Measurements from ENCODE around the gene PWWP2B. TPM values are rescaled to one million over a fixed set of nuclear protein-coding genes. Genes with fewer than 3 reads are reported as not detected.

The PWWP2B gene
- total and polyA plus RNA-seq, 9 of the 15 experiments (the other 6 are each of a cell fraction or from before 2014, with no cell fraction given): 0.07 to 9.2 (median 1.6) TPM; not detected in 1

DNA sequence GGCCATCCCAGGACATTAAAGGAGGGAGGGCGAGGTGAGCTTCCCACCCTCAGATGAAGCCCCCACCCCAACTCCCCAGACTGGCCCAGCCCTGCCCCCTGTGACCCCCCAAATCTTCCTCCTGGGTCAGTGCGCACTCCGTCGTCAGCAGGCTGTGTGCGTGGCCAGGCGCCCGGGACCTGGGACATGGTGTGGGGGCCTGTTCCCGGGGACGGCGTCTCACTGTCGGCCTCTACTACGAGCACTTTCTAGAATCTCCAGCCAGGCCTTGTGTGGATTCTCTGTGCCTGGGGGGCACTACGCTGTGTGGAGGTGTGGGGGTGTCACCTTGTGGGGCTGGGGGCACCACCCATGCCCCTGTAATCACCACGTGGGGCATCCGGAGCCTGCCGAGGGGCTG, 9.8 kb downstream of the PWWP2B start:
- Histone ChIP-seq H3K4me2 (ENCODE audit: insufficient read depth, low read length) (no peak overlapping the region), H3K9me1 (ENCODE audit: control insufficient read depth, insufficient read depth, low read length) (no peaks in the 10 kb centered on the region), H3K9me3 (replicated peaks; ENCODE audit: control insufficient read depth, insufficient read depth, low read depth, low read length) (no peaks in the 10 kb centered on the region), H3K36me3 (ENCODE audit: control insufficient read depth, insufficient read depth, low read length) (peaks cover 12% of the 10 kb centered on the region; the same call in 1 of the 3 replicates), H3K27me3 (ENCODE audit: control insufficient read depth in 2 of 2, insufficient read depth in 2 of 2, low read length in 2 of 2) (no peaks in the 10 kb centered on the region), H3K27ac (ENCODE audit: extremely low read depth, low read depth, low read length) (no peak overlapping the region), H3K79me2 (ENCODE audit: control insufficient read depth, insufficient read depth, low read length) (no peaks in the 10 kb centered on the region), H2AFZ (ENCODE audit: low read depth, low read length) (no peak overlapping the region), H4K20me1 (replicated peaks; ENCODE audit: control insufficient read depth, insufficient read depth, low read length) (no peaks in the 10 kb centered on the region), H3K4me1 (replicated peaks in 1 of 2; ENCODE audit: control insufficient read depth in 2 of 2, insufficient read depth in 2 of 2, low read length in 2 of 2) (peaks cover 0 to 51% of the 10 kb centered on the region in 2 experiments; a peak in 2 of 5 replicates), H3K9ac (ENCODE audit: insufficient read depth in 1 of 2, low read depth in 2 of 2, low read length in 2 of 2) (no peak overlapping the region), H3K4me3 (no peak overlapping the region)
- CTCF ChIA-PET (ENCODE audit: low intra/inter-chr PET ratio): no interaction called here
- intact Hi-C loops (cut with micrococcal nuclease) (no loop called here), in situ Hi-C loops (cut with MboI) (no loop called here)
- DNase-seq (ENCODE audit: extremely low read depth in 1 of 4, low spot score in 3 of 4) (no peak), FAIRE-seq (no peak), ATAC-seq (no peak)
- TF ChIP-seq NFXL1 (CRISPR knock-in tag; IDR thresholded peaks at IDR 0.05) (no peak), MCM5 (IDR thresholded peaks at IDR 0.05; ENCODE audit: low read depth) (no peak), SETDB1 (IDR thresholded peaks at IDR 0.05; ENCODE audit: low read length) (no peak), TCF7 (IDR thresholded peaks at IDR 0.05; ENCODE audit: borderline replicate concordance) (no peak), ZNF324 (CRISPR knock-in tag; IDR thresholded peaks at IDR 0.05) (no peak), NCOA1 (IDR thresholded peaks at IDR 0.05; ENCODE audit: low read depth) (no peak), THRAP3 (IDR thresholded peaks at IDR 0.05; ENCODE audit: borderline replicate concordance) (no peak), HMGN3 (IDR thresholded peaks at IDR 0.05; ENCODE audit: borderline replicate concordance, extremely low read depth, insufficient read length, low read depth, low read length) (no peak), CCAR2 (IDR thresholded peaks at IDR 0.05; ENCODE audit: low read depth, low read length) (no peak), ZNF140 (CRISPR knock-in tag; IDR thresholded peaks at IDR 0.05) (no peak), ZNF76 (CRISPR knock-in tag; IDR thresholded peaks at IDR 0.05; ENCODE audit: borderline replicate concordance) (no peak), ZNF764 (CRISPR knock-in tag; IDR thresholded peaks at IDR 0.05; ENCODE audit: low read depth) (no peak), EP300 (IDR thresholded peaks at IDR 0.05; ENCODE audit: low read length) (no peak), SLC30A9 (CRISPR knock-in tag; IDR thresholded peaks at IDR 0.05) (no peak), MCM2 (IDR thresholded peaks at IDR 0.05; ENCODE audit: low read depth) (no peak), KDM4B (IDR thresholded peaks at IDR 0.05; ENCODE audit: borderline replicate concordance in 2 of 2, low read depth in 1 of 2) (no peak), ZKSCAN3 (CRISPR knock-in tag; IDR thresholded peaks at IDR 0.05) (no peak), POLR2AphosphoS2 (IDR thresholded peaks at IDR 0.05; ENCODE audit: low read length) (no peak)
- TF ChIP-seq, protein P1, sequence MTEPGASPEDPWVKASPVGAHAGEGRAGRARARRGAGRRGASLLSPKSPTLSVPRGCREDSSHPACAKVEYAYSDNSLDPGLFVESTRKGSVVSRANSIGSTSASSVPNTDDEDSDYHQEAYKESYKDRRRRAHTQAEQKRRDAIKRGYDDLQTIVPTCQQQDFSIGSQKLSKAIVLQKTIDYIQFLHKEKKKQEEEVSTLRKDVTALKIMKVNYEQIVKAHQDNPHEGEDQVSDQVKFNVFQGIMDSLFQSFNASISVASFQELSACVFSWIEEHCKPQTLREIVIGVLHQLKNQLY (CRISPR knock-in tag; conservative IDR thresholded peaks at IDR 0.05): no peak
- TF ChIP-seq, protein P2, sequence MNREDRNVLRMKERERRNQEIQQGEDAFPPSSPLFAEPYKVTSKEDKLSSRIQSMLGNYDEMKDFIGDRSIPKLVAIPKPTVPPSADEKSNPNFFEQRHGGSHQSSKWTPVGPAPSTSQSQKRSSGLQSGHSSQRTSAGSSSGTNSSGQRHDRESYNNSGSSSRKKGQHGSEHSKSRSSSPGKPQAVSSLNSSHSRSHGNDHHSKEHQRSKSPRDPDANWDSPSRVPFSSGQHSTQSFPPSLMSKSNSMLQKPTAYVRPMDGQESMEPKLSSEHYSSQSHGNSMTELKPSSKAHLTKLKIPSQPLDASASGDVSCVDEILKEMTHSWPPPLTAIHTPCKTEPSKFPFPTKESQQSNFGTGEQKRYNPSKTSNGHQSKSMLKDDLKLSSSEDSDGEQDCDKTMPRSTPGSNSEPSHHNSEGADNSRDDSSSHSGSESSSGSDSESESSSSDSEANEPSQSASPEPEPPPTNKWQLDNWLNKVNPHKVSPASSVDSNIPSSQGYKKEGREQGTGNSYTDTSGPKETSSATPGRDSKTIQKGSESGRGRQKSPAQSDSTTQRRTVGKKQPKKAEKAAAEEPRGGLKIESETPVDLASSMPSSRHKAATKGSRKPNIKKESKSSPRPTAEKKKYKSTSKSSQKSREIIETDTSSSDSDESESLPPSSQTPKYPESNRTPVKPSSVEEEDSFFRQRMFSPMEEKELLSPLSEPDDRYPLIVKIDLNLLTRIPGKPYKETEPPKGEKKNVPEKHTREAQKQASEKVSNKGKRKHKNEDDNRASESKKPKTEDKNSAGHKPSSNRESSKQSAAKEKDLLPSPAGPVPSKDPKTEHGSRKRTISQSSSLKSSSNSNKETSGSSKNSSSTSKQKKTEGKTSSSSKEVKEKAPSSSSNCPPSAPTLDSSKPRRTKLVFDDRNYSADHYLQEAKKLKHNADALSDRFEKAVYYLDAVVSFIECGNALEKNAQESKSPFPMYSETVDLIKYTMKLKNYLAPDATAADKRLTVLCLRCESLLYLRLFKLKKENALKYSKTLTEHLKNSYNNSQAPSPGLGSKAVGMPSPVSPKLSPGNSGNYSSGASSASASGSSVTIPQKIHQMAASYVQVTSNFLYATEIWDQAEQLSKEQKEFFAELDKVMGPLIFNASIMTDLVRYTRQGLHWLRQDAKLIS (CRISPR knock-in tag; IDR thresholded peaks at IDR 0.05): no peak
- BruUV-seq (replicated peaks): no TSS peak
- WGBS (ENCODE audit: insufficient coverage, low coverage, missing lambda C conversion rate): 89% methylated on average over 13 of the region's 16 CpGs
- POLR2A ChIA-PET: interaction anchor here (0.6 kb wide), 1 partner anchor 15 kb away, joined by 3 read pairs; no protein-coding TSS in a partner anchor

Data from K562 (cell line).